ENCODE measurements around the gene SLC45A1.

DNA sequence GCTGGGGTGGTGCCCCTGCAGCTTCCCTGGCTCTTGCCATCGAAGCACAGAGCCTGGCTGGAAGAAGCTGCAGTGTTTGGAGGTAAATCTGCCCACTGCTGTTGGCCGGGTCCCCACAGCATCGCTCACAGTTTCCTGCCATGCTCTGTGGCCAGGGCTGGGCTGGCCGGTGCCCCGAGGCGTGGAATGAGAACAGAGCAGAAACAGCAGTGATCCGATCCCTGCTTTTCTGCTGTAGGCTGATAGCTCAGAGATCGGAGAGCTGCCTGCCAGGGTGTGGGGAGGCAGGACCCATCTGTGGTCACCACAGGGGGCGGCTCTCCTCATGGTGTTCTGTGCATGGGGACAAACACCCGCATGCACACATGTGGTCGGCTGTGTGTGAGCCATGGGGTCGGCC is 11.5 kb downstream of the SLC45A1 start:
- no peak for TF ChIP-seq NR2C2 (CRISPR knock-in tag; IDR thresholded peaks at IDR 0.05)
- no peak for TF ChIP-seq NR2C2 (tag; IDR thresholded peaks at IDR 0.05)
- TF ChIP-seq CEBPG (CRISPR knock-in tag; IDR thresholded peaks at IDR 0.05): no peak
- TF ChIP-seq CEBPG (tag; conservative IDR thresholded peaks at IDR 0.05 in 1 of 2, IDR thresholded peaks at IDR 0.05 in 1 of 2): no peak
- TF ChIP-seq, protein P1, sequence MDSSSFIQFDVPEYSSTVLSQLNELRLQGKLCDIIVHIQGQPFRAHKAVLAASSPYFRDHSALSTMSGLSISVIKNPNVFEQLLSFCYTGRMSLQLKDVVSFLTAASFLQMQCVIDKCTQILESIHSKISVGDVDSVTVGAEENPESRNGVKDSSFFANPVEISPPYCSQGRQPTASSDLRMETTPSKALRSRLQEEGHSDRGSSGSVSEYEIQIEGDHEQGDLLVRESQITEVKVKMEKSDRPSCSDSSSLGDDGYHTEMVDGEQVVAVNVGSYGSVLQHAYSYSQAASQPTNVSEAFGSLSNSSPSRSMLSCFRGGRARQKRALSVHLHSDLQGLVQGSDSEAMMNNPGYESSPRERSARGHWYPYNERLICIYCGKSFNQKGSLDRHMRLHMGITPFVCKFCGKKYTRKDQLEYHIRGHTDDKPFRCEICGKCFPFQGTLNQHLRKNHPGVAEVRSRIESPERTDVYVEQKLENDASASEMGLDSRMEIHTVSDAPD (CRISPR knock-in tag; IDR thresholded peaks at IDR 0.05): no peak
- TF ChIP-seq, protein P2, sequence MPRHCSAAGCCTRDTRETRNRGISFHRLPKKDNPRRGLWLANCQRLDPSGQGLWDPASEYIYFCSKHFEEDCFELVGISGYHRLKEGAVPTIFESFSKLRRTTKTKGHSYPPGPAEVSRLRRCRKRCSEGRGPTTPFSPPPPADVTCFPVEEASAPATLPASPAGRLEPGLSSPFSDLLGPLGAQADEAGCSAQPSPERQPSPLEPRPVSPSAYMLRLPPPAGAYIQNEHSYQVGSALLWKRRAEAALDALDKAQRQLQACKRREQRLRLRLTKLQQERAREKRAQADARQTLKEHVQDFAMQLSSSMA (CRISPR knock-in tag; IDR thresholded peaks at IDR 0.05): no peak
- TF ChIP-seq, protein P3, sequence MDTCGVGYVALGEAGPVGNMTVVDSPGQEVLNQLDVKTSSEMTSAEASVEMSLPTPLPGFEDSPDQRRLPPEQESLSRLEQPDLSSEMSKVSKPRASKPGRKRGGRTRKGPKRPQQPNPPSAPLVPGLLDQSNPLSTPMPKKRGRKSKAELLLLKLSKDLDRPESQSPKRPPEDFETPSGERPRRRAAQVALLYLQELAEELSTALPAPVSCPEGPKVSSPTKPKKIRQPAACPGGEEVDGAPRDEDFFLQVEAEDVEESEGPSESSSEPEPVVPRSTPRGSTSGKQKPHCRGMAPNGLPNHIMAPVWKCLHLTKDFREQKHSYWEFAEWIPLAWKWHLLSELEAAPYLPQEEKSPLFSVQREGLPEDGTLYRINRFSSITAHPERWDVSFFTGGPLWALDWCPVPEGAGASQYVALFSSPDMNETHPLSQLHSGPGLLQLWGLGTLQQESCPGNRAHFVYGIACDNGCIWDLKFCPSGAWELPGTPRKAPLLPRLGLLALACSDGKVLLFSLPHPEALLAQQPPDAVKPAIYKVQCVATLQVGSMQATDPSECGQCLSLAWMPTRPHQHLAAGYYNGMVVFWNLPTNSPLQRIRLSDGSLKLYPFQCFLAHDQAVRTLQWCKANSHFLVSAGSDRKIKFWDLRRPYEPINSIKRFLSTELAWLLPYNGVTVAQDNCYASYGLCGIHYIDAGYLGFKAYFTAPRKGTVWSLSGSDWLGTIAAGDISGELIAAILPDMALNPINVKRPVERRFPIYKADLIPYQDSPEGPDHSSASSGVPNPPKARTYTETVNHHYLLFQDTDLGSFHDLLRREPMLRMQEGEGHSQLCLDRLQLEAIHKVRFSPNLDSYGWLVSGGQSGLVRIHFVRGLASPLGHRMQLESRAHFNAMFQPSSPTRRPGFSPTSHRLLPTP (IDR thresholded peaks at IDR 0.05; ENCODE audit: borderline replicate concordance, extremely low read depth, insufficient read length): no peak
- TF ChIP-seq, protein P4, sequence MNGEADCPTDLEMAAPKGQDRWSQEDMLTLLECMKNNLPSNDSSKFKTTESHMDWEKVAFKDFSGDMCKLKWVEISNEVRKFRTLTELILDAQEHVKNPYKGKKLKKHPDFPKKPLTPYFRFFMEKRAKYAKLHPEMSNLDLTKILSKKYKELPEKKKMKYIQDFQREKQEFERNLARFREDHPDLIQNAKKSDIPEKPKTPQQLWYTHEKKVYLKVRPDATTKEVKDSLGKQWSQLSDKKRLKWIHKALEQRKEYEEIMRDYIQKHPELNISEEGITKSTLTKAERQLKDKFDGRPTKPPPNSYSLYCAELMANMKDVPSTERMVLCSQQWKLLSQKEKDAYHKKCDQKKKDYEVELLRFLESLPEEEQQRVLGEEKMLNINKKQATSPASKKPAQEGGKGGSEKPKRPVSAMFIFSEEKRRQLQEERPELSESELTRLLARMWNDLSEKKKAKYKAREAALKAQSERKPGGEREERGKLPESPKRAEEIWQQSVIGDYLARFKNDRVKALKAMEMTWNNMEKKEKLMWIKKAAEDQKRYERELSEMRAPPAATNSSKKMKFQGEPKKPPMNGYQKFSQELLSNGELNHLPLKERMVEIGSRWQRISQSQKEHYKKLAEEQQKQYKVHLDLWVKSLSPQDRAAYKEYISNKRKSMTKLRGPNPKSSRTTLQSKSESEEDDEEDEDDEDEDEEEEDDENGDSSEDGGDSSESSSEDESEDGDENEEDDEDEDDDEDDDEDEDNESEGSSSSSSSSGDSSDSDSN (IDR thresholded peaks at IDR 0.05; ENCODE audit: borderline replicate concordance in 1 of 2, low read depth in 2 of 2, low read length in 2 of 2): no peak
- TF ChIP-seq CHD2 (IDR thresholded peaks at IDR 0.05; ENCODE audit: low read depth, low read length): no peak
- TF ChIP-seq SIN3A (IDR thresholded peaks at IDR 0.05; ENCODE audit: borderline replicate concordance in 2 of 2, control insufficient read depth in 1 of 2, low read depth in 2 of 2, low read length in 2 of 2): no peak
- no peak for TF ChIP-seq HDAC1 (IDR thresholded peaks at IDR 0.05)
- TF ChIP-seq POLR2A (conservative IDR thresholded peaks at IDR 0.05): no peak

Data from K562 (cell line).